Effector memory CD8-positive, alpha-beta T cell (primary cell): Measurements from ENCODE around the gene C1QL2.

ENCODE experiments used
- ATAC-seq: fragments of 150-1000 bp; cut with Tn5 transposase; replicated peaks from 2 replicates; pipeline ENCODE4 v1.10.0; 2021; ENCODE audit warnings: mild to moderate bottlenecking, moderate library complexity
- DNase-seq, 3 experiments: peaks; one replicate each; pipeline ENCODE4 v3.0.0; 2021
- H3K27ac Mint-ChIP-seq, 2 donors: one replicate each; pipeline ENCODE4 v1.8.0; 2022; ENCODE audit warnings: mild to moderate bottlenecking in 2 of 2, mixed read lengths in 2 of 2, moderate library complexity in 2 of 2
- H3K27me3 Mint-ChIP-seq, 2 donors: one replicate each; pipeline ENCODE4 v1.8.0; 2022; ENCODE audit warnings: mixed read lengths in 2 of 2
- H3K36me3 Mint-ChIP-seq: one replicate; pipeline ENCODE4 v1.8.0; 2022; ENCODE audit warnings: mild to moderate bottlenecking, moderate library complexity, mixed read lengths; ENCODE audit not compliant: insufficient read depth
- H3K4me1 Mint-ChIP-seq, 2 donors: one replicate each; pipeline ENCODE4 v1.8.0; 2022; ENCODE audit warnings: low read depth in 2 of 2, mixed read lengths in 2 of 2
- H3K4me3 Mint-ChIP-seq, 2 donors: one replicate each; pipeline ENCODE4 v1.8.0; 2022; ENCODE audit warnings: mild to moderate bottlenecking in 2 of 2, mixed read lengths in 2 of 2, moderate library complexity in 2 of 2
- H3K9me3 Mint-ChIP-seq, 2 donors: one replicate each; pipeline ENCODE4 v1.8.0; 2022; ENCODE audit warnings: mixed read lengths in 2 of 2

The C1QL2 gene

DNA sequence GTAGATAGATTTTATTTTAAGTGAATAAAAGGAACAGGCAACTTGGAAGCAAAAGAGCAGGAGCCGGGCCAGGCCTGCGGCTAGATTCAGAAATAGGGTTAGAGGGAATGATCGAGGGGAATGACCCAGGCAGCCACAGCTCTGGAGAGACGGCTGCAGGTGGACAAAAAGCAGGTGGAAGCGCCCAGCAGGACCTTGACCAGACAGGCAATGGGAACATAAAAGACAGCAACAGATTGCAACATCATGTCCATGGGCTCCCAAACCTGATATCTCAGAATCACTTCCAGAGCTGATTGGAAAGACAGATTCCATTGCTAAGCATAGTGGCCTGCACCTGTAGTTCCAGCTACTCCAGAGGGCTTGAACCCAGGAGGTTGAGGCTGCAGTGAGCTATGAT lies 36.5 kb upstream of the C1QL2 start:
- ATAC-seq = no peak
- Mint-ChIP-seq H3K36me3 (no peaks in the 10 kb centered on the region), H3K27ac (no peak overlapping the region), H3K4me1 (no peaks in the 10 kb centered on the region), H3K9me3 (no peaks in the 10 kb centered on the region), H3K27me3 (peaks cover 30 to 46% of the 10 kb centered on the region in 2 donors), H3K4me3 (no peak overlapping the region)
- no peak for DNase-seq

DNA sequence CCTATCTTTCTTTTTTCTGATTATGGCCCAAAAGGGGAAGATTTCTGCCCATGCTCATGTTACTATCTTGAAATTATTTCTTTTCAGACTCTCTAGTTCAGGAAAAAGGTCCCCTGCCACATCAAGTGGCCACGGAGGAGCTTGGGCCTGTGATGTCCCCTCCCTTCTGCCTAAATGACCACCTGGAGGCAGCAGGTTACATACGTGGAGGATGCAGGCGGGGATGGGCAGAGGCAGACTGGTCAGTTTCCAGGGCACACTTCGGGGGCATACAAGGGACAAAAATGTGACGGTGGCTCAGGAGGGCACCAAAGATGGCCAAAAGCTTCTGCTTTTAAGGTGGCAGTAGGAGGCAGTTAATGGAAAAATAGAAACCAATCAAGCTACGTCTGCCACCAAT lies 34.3 kb upstream of the C1QL2 start:
- Mint-ChIP-seq H3K36me3 (no peaks in the 10 kb centered on the region), H3K27me3 (peaks cover 22 to 38% of the 10 kb centered on the region in 2 donors)
- DNase-seq = no peak

DNA sequence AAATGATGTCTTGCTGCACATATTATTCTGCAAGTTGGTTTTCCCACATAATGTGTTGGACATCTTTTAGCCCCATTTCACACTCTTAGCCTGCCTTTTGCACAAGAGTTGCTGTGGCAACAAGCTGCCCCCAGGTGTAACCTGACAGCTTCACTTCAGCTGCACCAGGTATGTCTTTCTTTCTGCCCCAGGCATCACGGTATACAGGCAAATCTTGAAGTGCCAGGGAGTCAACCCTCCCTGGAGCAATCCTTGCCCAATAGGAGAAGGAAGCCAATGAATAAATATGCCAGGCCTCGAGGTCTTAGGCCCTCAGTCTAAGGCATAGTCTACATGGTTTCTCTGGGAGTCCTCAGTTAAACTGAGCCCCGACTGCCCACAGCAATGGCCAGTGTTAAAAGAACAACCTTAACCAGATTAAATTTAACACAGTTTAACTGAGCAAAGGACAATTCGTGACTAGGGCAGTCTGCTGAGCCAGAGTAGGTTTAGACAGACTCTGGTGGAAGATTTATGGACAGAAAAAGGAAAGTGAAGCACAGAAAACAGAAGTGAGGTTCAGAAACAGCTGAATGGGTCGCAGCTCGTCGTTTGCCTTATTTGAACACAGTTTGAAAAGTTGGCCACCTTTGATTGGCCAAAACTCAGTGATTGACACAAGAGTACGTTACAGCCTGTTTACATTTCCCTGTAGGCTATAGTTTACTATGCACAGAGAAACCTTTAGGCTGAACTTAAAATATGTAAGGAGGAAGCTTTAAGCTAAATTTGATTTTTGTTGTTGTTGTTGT lies 32.0 kb upstream of the C1QL2 start:
- Mint-ChIP-seq H3K4me3 (no peak overlapping the region), H3K9me3 (no peaks in the 10 kb centered on the region), H3K36me3 (no peaks in the 10 kb centered on the region), H3K27ac (no peak overlapping the region), H3K27me3 (peaks cover 27 to 39% of the 10 kb centered on the region in 2 donors), H3K4me1 (no peaks in the 10 kb centered on the region)
- ATAC-seq (no peak), DNase-seq (no peak)

More for the DNA sequence above, 34.3 kb upstream of the C1QL2 start:
- no peaks in the 10 kb centered on the region for H3K9me3 Mint-ChIP-seq
- no peak overlapping the region for H3K4me3 Mint-ChIP-seq
- no peaks in the 10 kb centered on the region for H3K4me1 Mint-ChIP-seq
- ATAC-seq = no peak
- no peak overlapping the region for H3K27ac Mint-ChIP-seq

DNA sequence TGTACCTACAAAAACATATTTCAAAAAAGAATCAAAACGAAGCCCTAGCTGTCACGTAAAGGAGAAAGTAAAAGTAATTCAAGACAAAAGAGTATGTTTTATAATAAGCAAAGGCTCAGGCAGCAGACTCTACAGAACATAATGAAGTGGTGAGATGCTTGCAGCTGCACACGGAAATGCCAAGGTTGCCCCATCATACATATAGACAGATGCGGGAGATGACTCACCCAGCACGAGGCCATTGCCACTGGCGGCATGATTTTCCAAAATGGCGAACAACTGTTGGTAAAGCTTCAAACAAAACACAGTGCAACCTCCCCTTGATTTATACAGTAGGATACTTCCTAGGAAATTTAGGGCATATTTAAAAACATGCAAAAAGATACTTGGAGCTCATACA lies 26.0 kb upstream of the C1QL2 start:
- H3K9me3 Mint-ChIP-seq = no peaks in the 10 kb centered on the region
- H3K27ac Mint-ChIP-seq = no peak overlapping the region

DNA sequence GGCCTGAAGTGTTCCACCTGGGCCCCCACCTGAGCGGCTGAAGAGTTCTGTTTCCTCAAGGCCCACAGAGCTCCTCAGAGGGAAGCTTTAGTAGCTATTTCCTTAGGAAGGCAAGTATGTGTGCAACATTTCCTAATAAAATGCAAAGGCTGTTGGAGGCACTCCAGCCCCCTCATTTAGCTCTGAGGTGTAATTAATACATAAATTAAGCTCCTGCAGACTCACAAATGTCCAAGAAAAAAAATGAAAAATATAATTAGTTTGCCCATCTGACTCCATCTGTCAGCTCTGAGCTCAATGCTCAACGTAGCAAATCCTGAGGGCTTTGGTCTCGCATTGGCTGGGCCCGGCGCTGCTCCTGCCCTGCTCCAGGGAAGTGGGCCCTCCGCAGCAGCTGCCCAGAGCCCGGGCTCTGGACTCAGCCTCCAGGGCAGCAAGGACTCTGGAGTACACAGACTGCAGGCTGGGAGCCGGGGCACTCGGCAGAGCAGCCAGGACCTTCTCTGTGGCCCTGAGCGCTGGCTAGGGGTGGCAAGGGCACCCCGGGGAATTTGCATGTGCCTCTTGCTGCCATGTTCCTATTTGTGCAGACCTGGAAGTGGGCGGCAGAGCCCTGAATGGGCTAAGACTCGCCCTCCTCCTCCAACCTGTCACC lies 23.4 kb upstream of the C1QL2 start:
- ATAC-seq (no peak), DNase-seq (no peak)
- Mint-ChIP-seq H3K4me3 (no peak overlapping the region), H3K27ac (no peak overlapping the region), H3K36me3 (no peaks in the 10 kb centered on the region), H3K27me3 (peaks cover 5 to 25% of the 10 kb centered on the region in 2 donors), H3K4me1 (no peaks in the 10 kb centered on the region), H3K9me3 (no peaks in the 10 kb centered on the region)

More for the DNA sequence above, 26.0 kb upstream of the C1QL2 start:
- no peak for DNase-seq
- Mint-ChIP-seq H3K36me3 (no peaks in the 10 kb centered on the region), H3K4me3 (no peak overlapping the region), H3K27me3 (peaks cover 5 to 10% of the 10 kb centered on the region in 2 donors), H3K4me1 (no peaks in the 10 kb centered on the region)
- no peak for ATAC-seq

DNA sequence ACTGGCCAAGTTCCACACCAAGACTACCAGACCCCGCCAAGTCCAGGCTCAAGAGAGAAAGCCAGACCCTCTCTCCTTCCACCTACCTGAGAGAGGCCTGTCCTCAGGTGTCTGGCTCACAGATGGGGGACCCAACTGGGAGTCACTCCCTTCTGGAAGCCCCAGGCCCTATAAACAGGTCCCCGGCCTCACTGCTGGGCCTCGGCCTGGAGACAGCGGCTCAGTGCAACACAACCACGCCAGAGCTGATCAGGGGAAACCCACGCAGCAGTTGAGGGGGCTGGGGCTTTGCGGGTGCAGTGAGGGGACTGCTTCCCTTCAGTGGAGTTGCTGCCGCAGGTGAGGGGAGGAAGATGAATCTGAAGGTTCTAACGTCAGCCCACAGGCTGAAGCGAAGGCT lies 22.8 kb upstream of the C1QL2 start:
- Mint-ChIP-seq H3K4me3 (no peak overlapping the region), H3K27me3 (peaks cover 3 to 22% of the 10 kb centered on the region in 2 donors), H3K4me1 (no peaks in the 10 kb centered on the region), H3K27ac (no peak overlapping the region), H3K36me3 (no peaks in the 10 kb centered on the region), H3K9me3 (no peaks in the 10 kb centered on the region)
- DNase-seq (no peak), ATAC-seq (no peak)

DNA sequence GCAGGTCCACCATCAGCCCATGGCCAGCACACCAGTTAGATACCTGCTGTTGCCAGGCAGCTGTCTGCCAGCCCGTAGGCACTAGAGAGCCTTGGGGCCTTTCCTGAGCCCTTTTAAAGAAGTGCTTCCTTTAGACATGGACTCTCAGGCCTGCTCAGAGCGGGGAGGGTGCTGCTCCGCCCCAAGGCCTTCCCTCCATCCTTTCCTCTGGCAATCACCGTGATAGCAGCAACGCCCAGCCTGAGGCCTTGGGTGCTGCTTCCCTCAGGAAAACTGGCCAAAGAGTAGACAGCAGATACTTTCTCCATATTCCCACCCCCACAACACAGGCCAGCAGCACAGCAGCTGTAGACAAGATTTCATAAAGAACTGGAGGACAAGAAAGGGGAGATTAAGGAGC lies 22.3 kb upstream of the C1QL2 start:
- ATAC-seq (no peak), DNase-seq (no peak)
- H3K4me3 Mint-ChIP-seq = no peak overlapping the region
- H3K27me3 Mint-ChIP-seq = peaks cover 0 to 17% of the 10 kb centered on the region in 2 donors
- no peaks in the 10 kb centered on the region for H3K9me3 Mint-ChIP-seq
- H3K4me1 Mint-ChIP-seq = no peaks in the 10 kb centered on the region
- H3K36me3 Mint-ChIP-seq = no peaks in the 10 kb centered on the region
- H3K27ac Mint-ChIP-seq = no peak overlapping the region

DNA sequence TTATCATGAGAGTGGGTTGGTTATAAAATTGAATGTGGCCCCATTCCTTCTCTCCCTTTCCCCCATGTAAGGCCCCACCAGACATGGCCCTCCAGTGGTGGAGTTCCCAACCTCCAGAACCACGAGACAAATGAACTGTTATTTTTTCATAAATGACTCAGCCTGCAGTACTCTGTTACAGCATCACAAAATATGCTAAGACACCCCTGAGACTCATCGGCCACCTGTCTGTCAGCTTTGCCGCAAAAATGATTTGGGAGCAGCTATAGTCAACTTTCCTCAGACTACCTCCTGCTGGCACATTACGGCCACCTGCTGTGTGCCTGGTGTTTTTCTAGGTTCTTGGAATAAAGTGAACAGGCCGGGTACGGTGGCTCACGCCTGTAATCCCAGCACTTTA lies 21.4 kb upstream of the C1QL2 start:
- H3K4me1 Mint-ChIP-seq = no peaks in the 10 kb centered on the region
- no peak overlapping the region for H3K27ac Mint-ChIP-seq
- peaks cover 0 to 16% of the 10 kb centered on the region in 2 donors for H3K27me3 Mint-ChIP-seq
- H3K4me3 Mint-ChIP-seq = no peak overlapping the region
- no peaks in the 10 kb centered on the region for H3K36me3 Mint-ChIP-seq
- no peaks in the 10 kb centered on the region for H3K9me3 Mint-ChIP-seq
- DNase-seq = no peak
- ATAC-seq = no peak

DNA sequence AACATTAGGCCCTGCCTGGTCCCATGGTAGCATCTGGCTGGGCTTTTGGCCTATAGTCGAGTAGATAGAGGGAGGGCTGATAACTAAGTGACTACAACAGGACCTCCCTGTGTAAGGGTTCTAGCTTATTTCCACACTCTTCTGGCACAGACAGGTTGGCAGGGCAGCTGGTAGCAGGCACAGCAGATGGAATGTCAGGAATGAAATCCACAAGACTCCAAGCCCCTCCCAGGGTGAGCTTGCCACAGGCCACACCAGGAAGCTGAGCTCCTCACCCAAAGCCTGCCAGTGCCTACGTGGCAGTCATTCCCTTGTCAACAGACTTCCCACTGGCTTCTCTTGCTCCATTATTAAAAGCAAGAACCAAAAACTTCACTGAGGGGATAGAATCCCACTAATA lies 20.7 kb upstream of the C1QL2 start:
- H3K36me3 Mint-ChIP-seq = no peaks in the 10 kb centered on the region
- no peaks in the 10 kb centered on the region for H3K4me1 Mint-ChIP-seq
- H3K27me3 Mint-ChIP-seq = peaks cover 0 to 16% of the 10 kb centered on the region in 2 donors
- H3K4me3 Mint-ChIP-seq = no peak overlapping the region
- H3K27ac Mint-ChIP-seq = no peak overlapping the region
- H3K9me3 Mint-ChIP-seq = no peaks in the 10 kb centered on the region
- no peak for DNase-seq
- no peak for ATAC-seq

DNA sequence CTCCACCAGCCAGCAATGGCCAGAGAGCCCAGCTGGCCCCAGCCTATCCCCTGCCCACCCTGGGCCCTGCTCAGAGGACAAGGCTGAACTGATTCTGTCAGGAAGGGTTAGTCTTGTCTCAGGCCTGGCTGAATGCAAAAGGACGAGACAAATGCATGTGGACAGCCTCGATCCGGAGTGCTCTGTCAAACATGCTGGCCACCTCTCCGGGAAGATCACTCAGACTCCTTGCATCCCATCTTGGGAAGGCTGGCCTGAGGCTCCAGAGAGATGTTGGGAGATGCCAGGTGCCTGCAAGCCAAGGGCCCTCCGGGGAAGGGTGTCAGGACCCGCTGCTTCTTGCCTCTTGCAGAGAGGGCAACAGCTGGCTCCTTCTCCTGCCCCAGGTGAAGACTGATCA lies 20.2 kb upstream of the C1QL2 start:
- Mint-ChIP-seq H3K4me3 (no peak overlapping the region), H3K36me3 (no peaks in the 10 kb centered on the region), H3K27ac (no peak overlapping the region), H3K27me3 (peaks cover 0 to 16% of the 10 kb centered on the region in 2 donors), H3K9me3 (no peaks in the 10 kb centered on the region), H3K4me1 (no peaks in the 10 kb centered on the region)
- ATAC-seq (no peak), DNase-seq (no peak)

DNA sequence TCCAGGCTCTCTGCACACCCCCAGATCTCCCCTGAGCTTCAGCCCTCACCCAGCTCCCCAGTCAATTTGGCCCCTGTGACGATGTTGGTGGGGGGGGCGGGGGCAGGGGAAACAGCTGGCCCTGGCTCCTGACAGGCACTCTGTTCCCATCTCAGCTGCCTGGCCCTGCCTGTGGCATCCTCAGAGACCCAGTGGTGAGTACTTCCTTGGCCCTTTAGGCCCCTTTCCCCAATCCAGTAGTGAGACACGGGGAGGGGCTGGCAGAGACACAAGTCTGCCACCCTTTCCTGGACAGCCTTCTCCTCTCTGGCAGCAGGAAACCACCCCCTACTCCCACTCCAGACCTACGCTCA lies 19.3 kb upstream of the C1QL2 start:
- Mint-ChIP-seq H3K9me3 (no peaks in the 10 kb centered on the region), H3K27me3 (peaks cover 0 to 16% of the 10 kb centered on the region in 2 donors), H3K27ac (no peak overlapping the region), H3K4me1 (no peaks in the 10 kb centered on the region), H3K4me3 (no peak overlapping the region), H3K36me3 (no peaks in the 10 kb centered on the region)
- no peak for DNase-seq
- no peak for ATAC-seq

DNA sequence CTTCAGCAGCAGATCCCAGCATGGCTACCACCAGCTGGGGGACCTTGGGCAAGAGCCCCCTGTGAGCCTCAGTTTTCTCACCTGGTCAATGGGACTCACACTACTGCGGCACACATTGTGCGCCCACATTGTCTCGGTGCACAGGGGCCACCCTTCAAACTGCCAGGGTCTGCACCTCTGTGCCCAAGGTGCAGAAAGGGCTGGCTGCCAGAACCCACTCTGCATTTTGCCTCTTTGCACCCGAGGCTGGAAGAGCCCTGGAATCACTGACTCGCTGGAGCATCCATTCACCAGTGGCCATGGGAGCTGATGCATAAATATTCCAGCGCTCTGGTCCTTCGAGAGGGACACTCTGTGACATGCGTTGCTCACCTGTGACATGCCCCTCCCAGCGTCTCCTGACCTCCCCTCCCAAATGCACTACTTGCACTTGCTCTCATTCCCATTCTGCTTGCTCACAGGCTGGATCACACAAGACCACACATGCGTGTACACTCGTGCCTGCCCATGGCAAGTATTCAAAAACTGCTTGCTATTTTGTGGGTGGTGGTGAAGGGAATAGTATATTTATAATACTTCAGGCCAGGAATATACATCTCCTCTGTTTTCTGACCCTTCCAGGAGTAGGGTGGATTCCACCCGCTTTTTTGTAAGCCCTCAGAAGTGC lies 18.8 kb upstream of the C1QL2 start:
- Mint-ChIP-seq H3K9me3 (no peaks in the 10 kb centered on the region), H3K27ac (no peak overlapping the region), H3K36me3 (no peaks in the 10 kb centered on the region), H3K4me1 (no peaks in the 10 kb centered on the region), H3K4me3 (no peak overlapping the region), H3K27me3 (peaks cover 0 to 16% of the 10 kb centered on the region in 2 donors)
- DNase-seq = no peak
- no peak for ATAC-seq

DNA sequence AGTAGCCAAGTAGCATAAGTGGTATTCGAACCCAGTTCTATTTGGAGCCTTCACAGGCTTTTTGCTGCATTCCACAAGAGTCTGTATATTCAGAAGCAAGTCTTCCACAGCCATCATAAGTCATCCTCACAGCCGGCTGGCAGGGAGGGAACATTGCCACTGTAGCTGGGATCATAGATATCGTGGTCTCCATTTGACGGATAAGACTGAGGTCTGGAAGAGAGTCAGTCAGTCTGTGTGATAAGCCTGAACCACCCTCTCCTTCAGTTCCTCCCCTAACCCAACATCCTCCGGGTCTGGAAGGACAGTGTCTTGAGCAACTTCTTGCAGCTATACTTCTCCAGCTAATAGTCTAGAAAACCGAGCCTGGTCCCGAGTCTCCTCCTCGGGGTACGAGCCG lies 17.0 kb upstream of the C1QL2 start:
- H3K4me1 Mint-ChIP-seq = no peaks in the 10 kb centered on the region
- H3K36me3 Mint-ChIP-seq = no peaks in the 10 kb centered on the region
- no peak overlapping the region for H3K27ac Mint-ChIP-seq
- DNase-seq = no peak
- no peaks in the 10 kb centered on the region for H3K9me3 Mint-ChIP-seq
- no peak overlapping the region for H3K4me3 Mint-ChIP-seq
- peaks cover 0 to 24% of the 10 kb centered on the region in 2 donors for H3K27me3 Mint-ChIP-seq
- no peak for ATAC-seq

DNA sequence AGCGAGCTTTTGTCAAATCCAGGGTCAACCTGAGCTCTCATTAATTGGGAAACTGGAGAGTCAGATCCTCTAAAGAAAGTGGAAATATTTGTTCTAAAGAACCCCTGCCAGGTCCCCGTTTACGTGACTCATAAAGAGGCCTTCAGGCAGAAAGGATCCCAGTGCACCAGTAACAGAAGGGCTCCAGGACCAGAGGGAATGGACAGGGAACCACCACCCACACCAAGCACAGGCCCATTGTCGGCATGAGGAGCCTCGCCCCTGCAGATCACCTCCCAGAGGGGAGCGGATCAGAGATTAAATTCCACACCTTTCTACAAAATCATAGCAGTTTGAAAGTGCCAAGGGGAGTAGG lies 16.4 kb upstream of the C1QL2 start:
- no peaks in the 10 kb centered on the region for H3K4me1 Mint-ChIP-seq
- no peak overlapping the region for H3K27ac Mint-ChIP-seq
- H3K27me3 Mint-ChIP-seq = peaks cover 0 to 24% of the 10 kb centered on the region in 2 donors
- H3K36me3 Mint-ChIP-seq = no peaks in the 10 kb centered on the region
- no peaks in the 10 kb centered on the region for H3K9me3 Mint-ChIP-seq
- DNase-seq (no peak), ATAC-seq (no peak)
- H3K4me3 Mint-ChIP-seq = no peak overlapping the region
